ENCODE data around the gene XPO6.
A peak's percentile ranks its signal among the peaks of the same experiment; 100 is the strongest.

Gene XPO6

DNA sequence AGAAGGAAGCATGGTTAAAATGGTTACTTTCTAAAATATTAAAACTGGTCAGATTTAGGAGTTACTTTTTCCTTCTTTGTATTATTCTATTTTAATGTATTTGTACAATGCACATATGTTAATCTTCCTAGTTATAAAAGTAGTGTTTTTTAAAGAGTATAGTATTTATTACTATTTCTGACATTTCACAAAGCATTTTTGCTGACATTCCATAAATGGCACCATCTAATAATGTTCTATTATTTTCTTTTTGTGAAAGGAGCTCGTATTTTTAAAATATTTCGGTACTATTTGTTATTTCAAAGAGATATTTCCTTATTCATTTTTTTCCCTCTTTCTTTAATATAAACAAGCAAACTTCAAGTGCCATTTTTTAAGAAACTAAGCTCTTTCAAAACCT is 100.8 kb downstream of the XPO6 start:
- no peak for DNase-seq (ENCODE audit: low spot score)

- DNase-seq (ENCODE audit: low spot score), result peak; percentile 31
Observed at GRCh38 chr16:28110479-28110878, 101.3 kb downstream of the XPO6 start.

DNA sequence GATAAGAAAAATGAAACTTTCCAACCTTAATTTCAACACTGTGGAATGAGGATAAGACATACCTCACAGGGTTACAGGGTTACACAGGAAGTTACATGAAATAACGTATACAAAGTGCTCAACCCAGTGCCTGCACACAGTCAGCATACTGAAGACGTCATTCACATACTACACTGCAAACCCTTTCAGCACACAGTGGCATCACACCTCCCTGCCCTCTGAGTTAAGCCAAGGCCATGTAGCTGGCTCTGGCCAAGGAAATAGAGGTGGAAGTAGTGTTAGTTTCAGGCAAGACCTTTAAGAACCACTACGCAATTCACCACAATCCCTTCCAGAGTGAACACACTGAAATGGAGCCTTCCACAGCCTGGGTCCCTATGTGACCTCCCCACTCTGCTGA is 101.7 kb downstream of the XPO6 start:
- DNase-seq (ENCODE audit: low spot score), result no peak

DNA sequence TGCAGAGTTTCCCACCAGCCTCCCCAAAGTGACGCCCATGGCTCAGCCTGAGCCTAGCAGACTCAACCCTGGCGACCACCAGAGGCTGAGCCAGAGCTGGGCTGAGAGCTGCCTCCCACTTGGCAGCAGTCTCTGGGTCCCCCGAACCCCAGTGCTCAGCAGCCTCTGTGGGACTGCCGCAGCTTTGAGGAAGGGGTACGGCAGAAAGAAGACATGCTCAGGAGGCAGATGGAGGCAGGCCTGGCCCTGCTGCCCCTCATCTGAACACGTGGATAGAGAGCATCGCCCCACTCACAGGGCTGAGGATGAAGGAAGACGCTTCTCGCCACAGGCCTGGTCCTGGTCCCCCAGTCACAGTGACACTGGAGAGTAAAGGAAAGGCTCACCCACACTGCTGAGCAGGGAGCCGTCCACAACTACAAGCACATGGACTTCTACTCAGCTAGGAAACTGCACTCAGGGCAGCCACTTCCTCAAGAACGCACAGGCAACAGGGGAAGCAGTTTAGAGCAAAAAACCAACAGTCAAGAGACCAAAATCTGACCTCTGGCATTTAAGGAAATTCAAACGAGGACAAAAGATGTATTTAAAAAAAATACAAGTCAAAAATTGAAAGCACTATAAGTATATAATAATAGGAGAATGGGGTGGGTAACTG is 103.0 kb downstream of the XPO6 start:
- DNase-seq (ENCODE audit: low spot score), result peak; percentile 7

- DNase-seq (ENCODE audit: low spot score), result no peak
Observed at GRCh38 chr16:28107232-28107631, 104.5 kb downstream of the XPO6 start.

- DNase-seq (ENCODE audit: low spot score), result no peak
Observed at GRCh38 chr16:28106467-28107215, 105.1 kb downstream of the XPO6 start.

DNA sequence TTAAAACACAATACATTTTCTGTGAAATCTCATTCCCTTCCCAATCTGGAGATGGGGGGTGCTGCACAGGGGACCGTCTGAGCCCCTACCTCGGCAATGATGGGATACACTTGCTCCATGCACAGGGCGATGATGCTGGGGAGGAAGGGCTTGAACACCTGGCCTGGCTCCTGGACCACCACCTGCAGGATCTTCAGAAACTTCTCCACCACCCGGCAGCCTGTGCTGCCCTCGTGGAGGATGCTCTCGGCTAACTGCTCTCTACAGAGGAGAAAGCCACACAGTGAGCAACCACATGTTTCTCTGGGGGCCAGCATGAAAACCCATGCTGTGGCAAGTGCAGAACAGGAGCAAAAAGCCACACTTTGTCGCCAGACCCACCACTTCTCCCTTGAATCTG is 105.8 kb downstream of the XPO6 start:
- DNase-seq (ENCODE audit: low spot score), result no peak

DNA sequence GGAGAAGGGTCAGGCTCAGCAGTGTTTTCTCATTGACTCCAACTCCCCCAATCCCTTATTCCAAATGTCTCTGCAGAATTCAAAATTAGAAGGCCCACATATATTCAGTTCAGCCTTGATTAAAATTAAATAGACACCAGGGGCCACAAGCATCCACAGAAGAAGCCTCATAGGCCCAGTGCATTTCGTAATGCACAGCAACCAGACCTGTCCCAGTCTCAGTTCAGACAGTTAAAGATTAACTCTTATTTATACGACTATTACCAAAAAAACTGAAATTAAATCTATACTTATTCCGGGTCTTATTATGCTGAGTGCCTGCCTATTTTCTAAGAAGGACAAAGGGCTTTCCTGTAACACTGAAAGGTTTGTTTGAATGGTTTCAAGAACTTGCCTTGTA is 106.5 kb downstream of the XPO6 start:
- no peak for DNase-seq (ENCODE audit: low spot score)

- no peak for DNase-seq (ENCODE audit: low spot score)
Observed at GRCh38 chr16:28104404-28104803, 107.4 kb downstream of the XPO6 start.

DNA sequence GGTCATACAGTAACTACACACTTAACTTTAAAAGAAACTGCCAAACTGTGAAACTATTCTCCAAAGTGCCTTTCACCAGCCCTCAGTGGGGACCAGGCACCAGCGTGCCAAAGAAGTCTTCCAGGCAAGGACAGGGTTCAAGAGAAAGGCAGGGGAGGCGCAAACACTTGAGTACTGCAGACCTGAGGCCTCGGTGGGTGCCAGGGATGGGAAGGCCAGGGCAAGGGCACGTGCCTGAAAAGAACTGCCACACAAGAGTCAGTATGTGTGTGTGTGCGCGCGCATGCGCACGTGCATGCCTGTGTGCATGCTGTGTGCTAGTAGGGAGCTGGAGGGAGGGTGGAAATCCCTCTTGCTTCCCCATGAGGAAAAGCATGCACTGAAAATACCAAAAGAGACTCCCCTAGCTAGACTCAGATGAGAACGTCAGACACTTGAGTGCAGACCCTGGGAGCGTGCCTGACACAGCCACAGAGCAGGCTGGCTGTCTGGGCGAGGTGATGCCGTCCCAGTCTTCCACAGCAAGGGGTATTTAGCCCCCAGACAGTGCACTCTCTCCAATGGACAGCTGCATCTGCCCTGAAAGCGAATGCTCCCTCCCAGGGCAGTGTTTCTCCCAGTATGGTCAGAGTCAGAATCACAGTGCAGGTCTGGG is 108.1 kb downstream of the XPO6 start:
- DNase-seq (ENCODE audit: low spot score), result no peak

- no peak for DNase-seq (ENCODE audit: low spot score)
Observed at GRCh38 chr16:28101533-28101890, 110.3 kb downstream of the XPO6 start.

DNA sequence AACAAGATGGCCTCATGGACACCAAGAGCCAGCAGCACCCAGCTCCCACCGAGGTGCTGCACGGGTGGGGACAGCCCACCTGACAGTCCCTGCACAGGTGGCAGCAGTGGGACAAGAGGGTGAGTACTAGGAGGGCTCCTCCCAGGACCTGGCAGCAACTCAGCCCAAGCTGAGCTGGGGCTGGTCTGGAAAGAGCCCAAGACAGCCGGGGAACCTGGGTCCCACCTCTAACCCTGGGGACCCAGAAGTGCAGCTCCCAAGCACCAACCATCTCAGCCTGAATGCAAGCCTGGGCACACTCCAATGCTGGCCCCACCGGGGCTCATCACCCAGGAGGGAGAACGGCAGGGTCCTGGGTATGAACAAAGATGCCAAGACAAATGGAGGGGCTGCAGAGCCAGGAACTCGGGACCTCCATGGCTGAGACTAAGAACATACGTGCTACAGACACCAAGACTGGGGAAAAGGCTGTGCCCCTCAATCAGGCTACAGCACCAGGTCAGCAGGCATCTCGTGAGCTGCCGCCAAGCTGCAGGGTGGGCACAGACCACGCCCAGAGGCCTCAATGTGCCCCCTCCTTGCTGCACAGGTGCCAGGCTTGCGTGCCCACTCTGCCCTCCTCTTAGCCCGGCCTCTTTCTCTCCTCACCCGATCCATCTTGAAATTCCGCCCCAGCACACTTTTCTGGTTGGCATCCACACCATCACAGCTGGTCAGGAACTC is 110.8 kb downstream of the XPO6 start:
- DNase-seq (ENCODE audit: low spot score), result no peak

GRCh38 chr16:28098959-28099945 is 112.5 kb downstream of the XPO6 start:
- DNase-seq (ENCODE audit: low spot score), result peak; percentile 16

DNA sequence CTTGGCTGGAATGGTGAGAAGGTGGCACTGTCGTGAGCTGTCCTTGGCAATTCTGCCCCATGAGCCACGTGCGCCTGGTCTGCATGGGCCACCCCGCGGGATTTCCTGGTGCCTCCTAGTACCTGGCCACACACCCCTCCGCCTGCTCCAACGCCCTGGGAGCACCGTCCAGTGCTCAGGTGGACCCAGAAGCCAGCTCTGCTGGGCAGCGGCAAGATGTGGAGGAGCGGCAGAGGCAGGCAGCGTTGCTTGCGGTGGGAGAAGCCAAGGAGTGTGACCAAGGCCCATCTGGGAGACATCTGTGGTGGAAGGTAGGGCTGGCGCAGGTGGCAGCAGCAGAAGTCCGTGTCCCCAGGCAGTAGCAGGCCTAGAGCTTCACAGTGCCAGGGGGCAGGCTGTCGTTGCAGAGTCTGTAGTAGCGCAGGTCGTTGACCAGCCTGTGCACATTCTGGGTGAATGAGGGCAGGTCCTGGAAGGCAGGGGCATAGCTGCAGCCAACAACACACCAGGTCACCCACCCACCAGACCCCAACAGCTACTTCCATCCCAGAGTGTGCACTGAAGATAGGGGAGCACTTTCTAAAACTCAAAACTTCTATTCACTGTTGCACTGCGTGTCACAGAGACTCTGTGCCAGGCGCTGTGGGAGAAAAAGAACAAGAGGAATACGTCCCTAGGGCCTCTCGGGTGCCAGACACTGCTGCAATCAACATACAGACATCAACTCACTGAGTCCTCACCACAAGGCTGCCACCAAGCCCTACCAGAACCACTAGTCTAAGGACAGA is 113.4 kb downstream of the XPO6 start:
- DNase-seq (ENCODE audit: low spot score), result no peak

DNA sequence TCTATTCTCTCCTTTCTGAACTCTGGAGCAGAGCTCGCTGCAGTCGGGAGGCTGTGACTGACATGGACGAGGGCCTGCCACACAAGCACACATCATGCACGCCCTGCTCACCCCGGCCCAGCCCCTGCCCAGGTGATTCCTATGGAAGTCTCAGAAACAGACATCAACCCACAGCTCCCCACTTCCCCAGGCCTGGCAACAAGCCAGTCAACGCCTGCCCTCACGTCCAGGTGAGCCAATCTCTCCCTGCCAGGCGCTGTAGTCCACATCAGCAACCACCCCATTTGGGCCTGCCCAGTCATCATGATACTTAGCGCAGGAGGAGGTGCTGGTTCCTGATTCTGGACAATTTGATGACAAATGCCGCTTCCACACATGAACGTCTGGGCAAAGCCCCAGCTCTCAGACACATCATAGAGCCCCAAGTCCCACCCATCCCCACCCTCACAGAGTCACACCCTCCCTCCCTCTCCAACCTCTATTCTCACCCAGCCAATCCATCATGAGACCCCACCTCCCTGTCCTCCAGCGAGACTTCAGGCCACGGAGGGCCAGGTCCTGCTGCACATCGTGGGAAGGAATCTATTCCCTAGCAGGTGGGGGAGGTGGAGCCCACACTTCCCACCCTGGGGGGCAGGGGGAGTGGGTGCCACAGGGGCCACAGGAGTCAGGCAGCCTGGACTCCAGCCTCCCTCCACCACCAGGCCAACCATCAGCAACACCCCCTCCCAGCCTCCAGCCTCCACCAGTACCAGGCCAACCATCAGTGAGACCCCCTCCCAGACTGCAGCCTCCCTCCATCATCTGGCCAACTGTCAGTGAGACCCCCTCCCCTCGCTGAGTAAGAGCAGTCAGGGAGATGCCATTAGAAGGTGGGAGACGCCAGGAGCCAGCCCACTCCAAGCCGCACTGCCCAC is 114.5 kb downstream of the XPO6 start:
- no peak for DNase-seq (ENCODE audit: low spot score)

DNA sequence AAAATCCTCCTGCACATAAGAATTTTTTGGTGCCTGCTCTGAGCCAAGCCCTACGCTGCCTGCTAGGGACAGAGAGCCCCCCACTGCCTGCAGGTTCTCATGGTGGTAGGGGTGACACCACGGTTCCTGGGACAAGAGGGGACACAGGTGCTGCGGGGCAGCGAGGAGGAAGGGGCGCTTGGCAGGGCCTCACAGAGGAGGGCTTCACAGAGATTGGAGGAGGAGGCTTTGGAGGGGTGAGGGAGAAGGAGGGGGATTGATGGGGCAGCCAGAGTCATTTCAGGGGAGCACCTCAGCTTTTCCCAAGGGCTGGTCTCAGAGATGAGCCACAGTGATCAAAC is 118.4 kb downstream of the XPO6 start:
- no peak for DNase-seq (ENCODE audit: low spot score)

DNA sequence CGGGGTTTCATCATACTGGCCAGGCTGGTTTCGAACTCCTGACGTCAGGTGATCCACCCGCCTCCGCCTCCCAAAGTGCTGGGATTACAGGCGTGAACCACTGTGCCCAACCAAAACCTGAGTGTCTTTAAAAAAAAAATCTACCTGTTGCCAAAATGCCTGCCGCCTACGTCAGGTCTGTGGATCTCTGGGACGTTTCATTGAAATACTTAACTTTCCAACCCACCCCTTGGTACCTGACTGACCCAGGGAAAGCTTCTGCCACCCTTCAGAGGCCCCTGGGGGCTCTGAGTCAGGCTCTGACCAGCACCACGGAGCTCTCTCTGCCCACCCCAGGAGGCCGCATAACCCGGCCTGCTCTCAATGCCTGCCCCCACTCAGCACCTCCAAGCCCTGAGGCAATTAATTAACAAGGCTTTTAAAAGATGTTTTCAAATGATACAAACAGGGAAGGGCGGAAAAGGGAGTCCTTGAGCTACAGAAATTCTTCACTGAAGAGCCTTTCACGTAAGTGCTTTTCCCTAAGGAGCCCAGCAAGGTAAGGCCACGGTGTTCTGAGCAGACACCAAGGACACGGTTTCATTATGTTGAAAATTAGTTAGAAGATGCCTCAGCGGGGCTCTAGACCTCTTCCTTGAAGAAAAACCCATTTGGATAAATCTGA is 118.9 kb downstream of the XPO6 start:
- DNase-seq (ENCODE audit: low spot score), result no peak

DNA sequence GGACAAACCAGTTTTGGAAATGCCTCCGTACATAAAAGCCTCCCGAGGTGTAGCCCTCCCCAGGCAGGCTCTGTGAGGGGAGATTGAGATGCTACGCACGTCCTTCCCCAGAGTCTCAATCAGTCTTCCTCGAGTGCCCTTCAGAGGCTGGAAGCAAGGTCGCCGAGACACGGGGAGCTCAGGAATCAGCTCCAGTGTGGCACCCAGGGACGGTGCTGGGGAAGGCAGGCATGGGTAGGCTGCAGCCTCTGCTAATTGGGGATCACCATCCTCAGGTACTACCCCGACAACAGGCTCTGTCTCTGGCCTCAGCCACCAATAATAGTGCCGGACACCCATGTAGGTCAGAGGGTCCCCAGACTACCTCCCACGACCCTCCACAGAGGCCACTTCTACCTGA is 120.1 kb downstream of the XPO6 start:
- DNase-seq (ENCODE audit: low spot score), result no peak

Data from globus pallidus (tissue), 1 donor.